ENCODE measurements around the gene SERPINA6. TPM values are rescaled to one million over a fixed set of nuclear protein-coding genes. Genes with fewer than 3 reads are reported as not detected.

Gene SERPINA6
- total RNA-seq, 1 donor from 2014 or later, result 0.77 TPM

DNA sequence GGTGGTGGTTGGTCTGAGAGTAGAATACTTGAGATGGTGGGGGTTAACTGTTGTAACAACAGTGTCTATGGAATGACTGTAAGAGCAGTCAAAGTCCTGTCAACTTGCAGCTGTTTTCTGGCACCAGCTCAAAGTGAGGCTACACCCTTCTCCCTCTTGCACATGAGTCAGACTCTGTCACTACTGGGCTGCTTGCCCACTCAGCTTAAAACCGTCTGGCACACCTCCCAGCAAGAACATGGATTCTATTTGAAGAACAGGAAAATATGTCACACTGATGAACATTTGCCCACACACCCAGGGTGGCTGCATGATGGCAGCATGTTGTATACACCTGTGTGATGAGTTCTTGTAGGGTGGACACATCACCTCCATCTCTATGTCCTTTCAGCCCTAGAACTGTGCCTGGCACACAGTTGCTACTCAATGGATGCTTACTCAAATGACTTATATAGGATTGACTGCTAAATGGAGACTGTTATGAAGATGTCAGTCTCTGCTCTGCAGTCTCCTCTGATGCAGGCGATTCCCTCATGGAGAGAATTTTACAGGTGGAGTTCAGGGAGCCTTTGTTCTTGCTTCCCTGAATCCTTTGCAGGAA lies 19.3 kb upstream of the SERPINA6 start:
- DNase-seq (ENCODE audit: extremely low spot score, unreplicated experiment), result no peak
- Mint-ChIP-seq H3K27ac (no peak overlapping the region), H3K27me3 (peaks cover 7% of the 10 kb centered on the region), H3K9me3 (no peaks in the 10 kb centered on the region), H3K4me1 (ENCODE audit: unreplicated experiment) (no peaks in the 10 kb centered on the region), H3K36me3 (no peaks in the 10 kb centered on the region), H3K4me3 (no peak overlapping the region)
- TF ChIP-seq, protein P1, sequence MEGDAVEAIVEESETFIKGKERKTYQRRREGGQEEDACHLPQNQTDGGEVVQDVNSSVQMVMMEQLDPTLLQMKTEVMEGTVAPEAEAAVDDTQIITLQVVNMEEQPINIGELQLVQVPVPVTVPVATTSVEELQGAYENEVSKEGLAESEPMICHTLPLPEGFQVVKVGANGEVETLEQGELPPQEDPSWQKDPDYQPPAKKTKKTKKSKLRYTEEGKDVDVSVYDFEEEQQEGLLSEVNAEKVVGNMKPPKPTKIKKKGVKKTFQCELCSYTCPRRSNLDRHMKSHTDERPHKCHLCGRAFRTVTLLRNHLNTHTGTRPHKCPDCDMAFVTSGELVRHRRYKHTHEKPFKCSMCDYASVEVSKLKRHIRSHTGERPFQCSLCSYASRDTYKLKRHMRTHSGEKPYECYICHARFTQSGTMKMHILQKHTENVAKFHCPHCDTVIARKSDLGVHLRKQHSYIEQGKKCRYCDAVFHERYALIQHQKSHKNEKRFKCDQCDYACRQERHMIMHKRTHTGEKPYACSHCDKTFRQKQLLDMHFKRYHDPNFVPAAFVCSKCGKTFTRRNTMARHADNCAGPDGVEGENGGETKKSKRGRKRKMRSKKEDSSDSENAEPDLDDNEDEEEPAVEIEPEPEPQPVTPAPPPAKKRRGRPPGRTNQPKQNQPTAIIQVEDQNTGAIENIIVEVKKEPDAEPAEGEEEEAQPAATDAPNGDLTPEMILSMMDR (conservative IDR thresholded peaks at IDR 0.05), result no peak

- Mint-ChIP-seq H3K4me3 (no peak overlapping the region), H3K36me3 (no peaks in the 10 kb centered on the region), H3K27me3 (peaks cover 7% of the 10 kb centered on the region), H3K9me3 (no peaks in the 10 kb centered on the region), H3K27ac (no peak overlapping the region), H3K4me1 (ENCODE audit: unreplicated experiment) (no peaks in the 10 kb centered on the region)
- no peak for DNase-seq (ENCODE audit: extremely low spot score, unreplicated experiment)
- TF ChIP-seq, protein P1 (conservative IDR thresholded peaks at IDR 0.05), result no peak
Measured at GRCh38 chr14:94341656-94342333, 18.7 kb upstream of the SERPINA6 start.

DNA sequence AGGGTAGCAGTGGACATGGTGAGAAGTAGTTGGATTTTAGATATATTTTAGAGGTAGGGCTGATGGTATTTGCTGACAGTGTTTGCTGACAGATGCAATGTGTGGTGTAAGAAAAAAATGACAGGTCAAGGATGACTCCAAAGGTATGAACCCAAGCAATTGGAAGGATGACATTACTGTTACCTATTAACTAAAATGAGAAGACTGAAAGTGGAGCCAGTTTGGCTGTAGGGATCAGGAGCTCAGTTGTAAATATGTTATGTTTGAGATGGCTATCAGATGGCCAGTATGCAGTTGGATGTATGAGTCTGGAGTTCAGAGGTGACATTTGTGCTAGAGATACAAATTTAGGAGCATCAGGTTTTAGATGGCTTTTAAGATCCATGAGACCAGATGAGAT lies 17.4 kb upstream of the SERPINA6 start:
- TF ChIP-seq, protein P1 (conservative IDR thresholded peaks at IDR 0.05), result no peak
- no peaks in the 10 kb centered on the region for H3K4me1 Mint-ChIP-seq (ENCODE audit: unreplicated experiment)
- DNase-seq (ENCODE audit: extremely low spot score, unreplicated experiment), result no peak
- H3K27me3 Mint-ChIP-seq, result peaks cover 7% of the 10 kb centered on the region
- H3K9me3 Mint-ChIP-seq, result no peaks in the 10 kb centered on the region
- no peak overlapping the region for H3K4me3 Mint-ChIP-seq
- H3K36me3 Mint-ChIP-seq, result no peaks in the 10 kb centered on the region
- H3K27ac Mint-ChIP-seq, result no peak overlapping the region

- Mint-ChIP-seq H3K4me1 (ENCODE audit: unreplicated experiment) (no peaks in the 10 kb centered on the region), H3K27ac (no peak overlapping the region), H3K27me3 (peaks cover 7% of the 10 kb centered on the region), H3K36me3 (no peaks in the 10 kb centered on the region), H3K9me3 (no peaks in the 10 kb centered on the region), H3K4me3 (no peak overlapping the region)
- TF ChIP-seq, protein P1 (conservative IDR thresholded peaks at IDR 0.05), result no peak
- DNase-seq (ENCODE audit: extremely low spot score, unreplicated experiment), result no peak
Measured at GRCh38 chr14:94338023-94338422, 14.9 kb upstream of the SERPINA6 start.

DNA sequence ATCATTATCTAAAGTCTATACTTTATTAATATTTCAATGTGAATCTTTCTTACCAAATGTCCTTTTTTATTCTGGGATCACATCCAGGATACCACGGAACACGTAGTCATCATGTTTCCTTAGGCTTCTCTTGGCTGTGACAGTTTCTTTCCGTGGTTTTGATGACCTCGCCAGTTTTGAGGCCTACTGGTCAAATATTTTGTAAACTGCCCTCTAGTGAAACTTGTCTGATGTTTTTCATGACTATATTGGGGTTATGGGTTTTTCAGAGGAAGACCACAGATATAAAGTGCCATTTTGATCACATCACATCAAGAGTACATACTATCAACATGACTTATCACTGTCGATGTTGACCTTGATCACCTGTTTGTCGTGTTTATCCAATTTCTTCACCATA lies 14.1 kb upstream of the SERPINA6 start:
- TF ChIP-seq, protein P1 (conservative IDR thresholded peaks at IDR 0.05), result no peak

More for the DNA sequence above, 14.1 kb upstream of the SERPINA6 start:
- H3K27ac Mint-ChIP-seq, result no peak overlapping the region
- H3K4me1 Mint-ChIP-seq (ENCODE audit: unreplicated experiment), result no peaks in the 10 kb centered on the region
- H3K9me3 Mint-ChIP-seq, result no peaks in the 10 kb centered on the region
- H3K36me3 Mint-ChIP-seq, result no peaks in the 10 kb centered on the region
- no peak overlapping the region for H3K4me3 Mint-ChIP-seq
- DNase-seq (ENCODE audit: extremely low spot score, unreplicated experiment), result no peak
- peaks cover 7% of the 10 kb centered on the region for H3K27me3 Mint-ChIP-seq
